Esophagus squamous epithelium (tissue), 4 donors: Measurements from ENCODE around the gene LAD1.

Source experiments
- CTCF ChIP-seq, 6 experiments: fragments of 450-650 bp in 4 of 6; fragments of 200-600 bp in 2 of 6; sonication (generic) in 2 of 6; IDR thresholded peaks; one replicate each; pipeline ENCODE4 v1.5.1; 2016 to 2019; ENCODE audit warnings: antibody characterized with exemption in 6 of 6, mild to moderate bottlenecking in 4 of 6, moderate library complexity in 4 of 6
- POLR2A ChIP-seq, 4 donors: fragments of 450-650 bp; IDR thresholded peaks; one replicate each; pipeline ENCODE4 v1.6.1; 2017; ENCODE audit warnings: antibody characterized with exemption in 4 of 4, mild to moderate bottlenecking in 4 of 4, moderate library complexity in 3 of 4

GRCh38 chr1:201331166-201331565, 68.0 kb downstream of the LAD1 start:
- TF ChIP-seq CTCF (IDR thresholded peaks at IDR 0.05) (no peak), POLR2A (IDR thresholded peaks at IDR 0.05) (no peak)
